B cell (primary cell): ENCODE measurements around the gene EGLN2. TPM values are rescaled to one million over a fixed set of nuclear protein-coding genes. Genes with fewer than 3 reads are reported as not detected.
A peak's percentile ranks its signal among the peaks of the same experiment; 100 is the strongest.

Experiments
- ATAC-seq: fragments of 200-7000 bp; cut with Tn5 transposase; one replicate; pipeline ENCODE4 v1.10.0; 2021; ENCODE audit warnings: low read depth, mild to moderate bottlenecking, moderate number of reproducible peaks, moderate library complexity
- CTCF ChIA-PET: fragments of 350-600 bp; sonication (Branson Sonifier 250); formaldehyde crosslinking; loops from one replicate; lab custom pipeline; 2021; ENCODE audit warnings: antibody characterized with exemption, inconsistent platforms; lab: Charles Lee
- POLR2A ChIA-PET: fragments of 350-600 bp; sonication (Branson Sonifier 250); formaldehyde crosslinking; loops from one replicate; lab custom pipeline; 2021; ENCODE audit warnings: antibody characterized with exemption; lab: Charles Lee
- DNase-seq: peaks from one replicate; pipeline ENCODE4 v3.0.0; 2013
- H2AFZ ChIP-seq: 2 replicates; pipeline ENCODE4 v1.6.1; 2012; ENCODE audit warnings: mild to moderate bottlenecking, low read depth, low read length; ENCODE audit not compliant: insufficient read depth, poor library complexity, severe bottlenecking
- H3K27ac ChIP-seq, 2 donors: 1 replicate in 1 of 2; 2 replicates in 1 of 2; pipeline ENCODE4 v1.5.1; 2012 to 2013; ENCODE audit warnings: low read length in 2 of 2, mild to moderate bottlenecking in 2 of 2, moderate library complexity in 1 of 2
- H3K27me3 ChIP-seq, 4 experiments: fragments of 200-600 bp in 1 of 4; sonication (generic) in 1 of 4; replicated peaks in 1 of 4; 1 replicate in 2 of 4; 2 replicates in 2 of 4; pipeline versions ENCODE4 v1.6.1 to v1.7.0; 2013 to 2016; ENCODE audit warnings: low read length in 3 of 4, mild to moderate bottlenecking in 2 of 4, mixed read lengths in 1 of 4, moderate library complexity in 1 of 4; ENCODE audit not compliant: insufficient read depth in 4 of 4, control insufficient read depth in 3 of 4; ENCODE audit errors: control extremely low read depth in 1 of 4
- H3K36me3 ChIP-seq, 2 experiments: replicated peaks in 1 of 2; 1 replicate in 1 of 2; 2 replicates in 1 of 2; pipeline versions ENCODE4 v1.6.1 to v1.7.1; 2013; ENCODE audit warnings: low read length in 1 of 2; ENCODE audit not compliant: insufficient read depth in 2 of 2, control insufficient read depth in 1 of 2; ENCODE audit errors: control extremely low read depth in 1 of 2, extremely low read depth in 1 of 2
- H3K4me1 ChIP-seq, 2 donors: fragments of 200-600 bp in 1 of 2; sonication (generic) in 1 of 2; 1 replicate in 1 of 2; 2 replicates in 1 of 2; pipeline versions ENCODE4 v1.5.1 to v1.6.1; 2013 to 2017; ENCODE audit warnings: low read length in 2 of 2; ENCODE audit not compliant: control insufficient read depth in 2 of 2, insufficient read depth in 2 of 2
- H3K4me2 ChIP-seq: replicated peaks from 2 replicates; pipeline ENCODE3; 2012; ENCODE audit warnings: mild to moderate bottlenecking, low read depth, low read length; ENCODE audit not compliant: poor library complexity, severe bottlenecking
- H3K4me3 ChIP-seq, 5 experiments: fragments of 200-600 bp in 1 of 5; sonication (generic) in 1 of 5; 1 replicate in 3 of 5; 2 replicates in 2 of 5; pipeline versions ENCODE4 v1.5.1 to v1.7.0; 2011 to 2016; ENCODE audit warnings: low read length in 4 of 5, mild to moderate bottlenecking in 4 of 5, low read depth in 2 of 5, control low read depth in 1 of 5, moderate library complexity in 1 of 5; ENCODE audit not compliant: insufficient read depth in 1 of 5; ENCODE audit errors: control extremely low read depth in 1 of 5, extremely low read depth in 1 of 5
- H3K79me2 ChIP-seq: fragments of 200-600 bp; sonication (generic); one replicate; pipeline ENCODE4 v1.6.0; 2016; ENCODE audit warnings: low read length; ENCODE audit not compliant: control insufficient read depth, insufficient read depth
- H3K9ac ChIP-seq: fragments of 200-600 bp; sonication (generic); 2 replicates; pipeline ENCODE4 v1.6.1; 2017; ENCODE audit warnings: mild to moderate bottlenecking, low read length, moderate library complexity
- H3K9me3 ChIP-seq, 3 donors: one replicate each; pipeline versions ENCODE4 v1.6.1 to v1.7.1; 2013; ENCODE audit warnings: low read length in 2 of 3; ENCODE audit not compliant: control insufficient read depth in 2 of 3, insufficient read depth in 1 of 3; ENCODE audit errors: control extremely low read depth in 1 of 3
- H4K20me1 ChIP-seq: 2 replicates; pipeline ENCODE4 v1.6.0; 2012; ENCODE audit warnings: mild to moderate bottlenecking, low read length; ENCODE audit not compliant: insufficient read depth, control insufficient read depth, poor library complexity, severe bottlenecking
- H3K27ac Mint-ChIP-seq: one replicate; pipeline ENCODE4 v1.8.0; 2021; ENCODE audit warnings: mixed read lengths
- H3K27me3 Mint-ChIP-seq: one replicate; pipeline ENCODE4 v1.8.0; 2021; ENCODE audit warnings: mixed read lengths
- H3K4me1 Mint-ChIP-seq: one replicate; pipeline ENCODE4 v1.8.0; 2021; ENCODE audit warnings: mixed read lengths
- H3K4me3 Mint-ChIP-seq: one replicate; pipeline ENCODE4 v1.8.0; 2021; ENCODE audit warnings: mixed read lengths
- H3K9me3 Mint-ChIP-seq: one replicate; pipeline ENCODE4 v1.8.0; 2022; ENCODE audit warnings: mixed read lengths; ENCODE audit not compliant: insufficient read depth
- EZH2 ChIP-seq: IDR thresholded peaks from 2 replicates; pipeline ENCODE4 v1.6.1; 2012; ENCODE audit warnings: borderline replicate concordance, low read depth, mild to moderate bottlenecking, moderate library complexity, low read length; ENCODE audit not compliant: insufficient read depth, poor library complexity, severe bottlenecking
- WGBS: methylation state at CpG from one replicate; pipeline ENCODE4 v1.1.5; 2013; ENCODE audit warnings: missing lambda C conversion rate; ENCODE audit not compliant: insufficient coverage; 5-methylcytosine and 5-hydroxymethylcytosine counted together
- intact Hi-C: fragments of 100-400 bp; cut with micrococcal nuclease; formaldehyde crosslinking; loops from one replicate; pipeline ENCODE4 v1.10.0; 2022
- polyA plus RNA-seq: library from polyadenylated mRNA; depleted of rRNA; stranded (reverse); fragments of >200 nt; gene quantifications from 2 replicates; pipeline ENCODE4 v1.2.3, GENCODE V29; 2012
- total RNA-seq, 2 donors: library from RNA; stranded (reverse); fragments of 120-200 nt in 1 of 2; gene quantifications; 1 replicate in 1 of 2; 2 replicates in 1 of 2; pipeline versions ENCODE4 v1.2.3 to v1.2.4, GENCODE V29; 2013 to 2022
- TF ChIP-seq, protein P1 (sequence below): fragments of 200-600 bp; IDR thresholded peaks from one replicate; pipeline ENCODE4 v1.8.0; 2022; ENCODE audit warnings: antibody characterized with exemption, mild to moderate bottlenecking

Gene EGLN2
- total and polyA plus RNA-seq, 2 donors (not counting 1 experiment from before 2014, with no cell fraction given): 130 to 178 TPM

GRCh38 chr19:40776932-40777644 lies 21.9 kb upstream of the EGLN2 start:
- Histone ChIP-seq H3K4me2 (peak overlapping the region; percentile 89), H4K20me1 (peaks cover 25% of the 10 kb centered on the region), H3K27me3 (no peaks in the 10 kb centered on the region), H3K4me1 (peaks cover 50 to 66% of the 10 kb centered on the region in 2 donors), H3K9ac (peak overlapping the region; percentile 95), H3K36me3 (peaks cover 0 to 13% of the 10 kb centered on the region in 2 experiments), H3K9me3 (peaks cover 0 to 5% (median 0%) of the 10 kb centered on the region in 3 donors), H3K27ac (peak overlapping the region; percentile 97 to 99), H3K4me3 (peak overlapping the region; percentile 67 to 100 (median 87)), H3K79me2 (peaks cover 38% of the 10 kb centered on the region), H2AFZ (no peak overlapping the region)
- H3K27me3 Mint-ChIP-seq: no peaks in the 10 kb centered on the region
- peak overlapping the region; percentile 99 for H3K27ac Mint-ChIP-seq
- TF ChIP-seq, protein P1, sequence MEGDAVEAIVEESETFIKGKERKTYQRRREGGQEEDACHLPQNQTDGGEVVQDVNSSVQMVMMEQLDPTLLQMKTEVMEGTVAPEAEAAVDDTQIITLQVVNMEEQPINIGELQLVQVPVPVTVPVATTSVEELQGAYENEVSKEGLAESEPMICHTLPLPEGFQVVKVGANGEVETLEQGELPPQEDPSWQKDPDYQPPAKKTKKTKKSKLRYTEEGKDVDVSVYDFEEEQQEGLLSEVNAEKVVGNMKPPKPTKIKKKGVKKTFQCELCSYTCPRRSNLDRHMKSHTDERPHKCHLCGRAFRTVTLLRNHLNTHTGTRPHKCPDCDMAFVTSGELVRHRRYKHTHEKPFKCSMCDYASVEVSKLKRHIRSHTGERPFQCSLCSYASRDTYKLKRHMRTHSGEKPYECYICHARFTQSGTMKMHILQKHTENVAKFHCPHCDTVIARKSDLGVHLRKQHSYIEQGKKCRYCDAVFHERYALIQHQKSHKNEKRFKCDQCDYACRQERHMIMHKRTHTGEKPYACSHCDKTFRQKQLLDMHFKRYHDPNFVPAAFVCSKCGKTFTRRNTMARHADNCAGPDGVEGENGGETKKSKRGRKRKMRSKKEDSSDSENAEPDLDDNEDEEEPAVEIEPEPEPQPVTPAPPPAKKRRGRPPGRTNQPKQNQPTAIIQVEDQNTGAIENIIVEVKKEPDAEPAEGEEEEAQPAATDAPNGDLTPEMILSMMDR: no peak
- TF ChIP-seq EZH2: no peak
- DNase-seq (peak; percentile 97), ATAC-seq (peak; percentile 61)
- peaks cover 63% of the 10 kb centered on the region for H3K4me1 Mint-ChIP-seq
- intact Hi-C loops: loop anchor here (1.0 to 5.0 kb wide), 6 partner anchors 23 to 1365 kb away; partner anchors contain the start of genes ACTMAP, COQ8B, PLEKHG2 and SERTAD3
- CTCF ChIA-PET: interaction anchor here (0.9 to 5.2 kb wide), 14 partner anchors 9 to 486 kb away, joined by 3 to 48 read pairs (median 7); partner anchors contain the start of genes ACTMAP, COQ8B, EGLN2 and ITPKC
- H3K4me3 Mint-ChIP-seq: peak overlapping the region; percentile 99
- POLR2A ChIA-PET: interaction anchor here (0.6 to 4.6 kb wide), 22 partner anchors 10 to 1637 kb away, joined by 3 to 99 read pairs (median 6); partner anchors contain the start of genes ACTMAP, COQ8B, EGLN2 and HNRNPUL1
- no peaks in the 10 kb centered on the region for H3K9me3 Mint-ChIP-seq
- WGBS: 4% methylated on average over 13 of the region's 13 CpGs

GRCh38 chr19:40777645-40777936 lies 21.4 kb upstream of the EGLN2 start:
- H4K20me1 ChIP-seq: peaks cover 25% of the 10 kb centered on the region
- peak overlapping the region; percentile 97 to 99 for H3K27ac ChIP-seq
- H3K4me1 ChIP-seq: peaks cover 50 to 66% of the 10 kb centered on the region in 2 donors
- H3K79me2 ChIP-seq: peaks cover 39% of the 10 kb centered on the region
- DNase-seq (no peak), ATAC-seq (no peak)
- H3K4me3 ChIP-seq: peak overlapping the region; percentile 67 to 100 (median 87)
- no peaks in the 10 kb centered on the region for H3K9me3 Mint-ChIP-seq
- no peak overlapping the region for H2AFZ ChIP-seq
- ChIA-PET POLR2A (interaction anchor here (0.5 to 4.6 kb wide), 25 partner anchors 10 to 1359 kb away, joined by 3 to 99 read pairs (median 5); partner anchors contain the start of genes ACTMAP, B9D2, COQ8B and EGLN2), CTCF (interaction anchor here (0.7 to 5.2 kb wide), 15 partner anchors 9 to 485 kb away, joined by 3 to 48 read pairs (median 6); partner anchors contain the start of genes ACTMAP, COQ8B, EGLN2 and ITPKC)
- H3K27me3 Mint-ChIP-seq: no peaks in the 10 kb centered on the region
- peaks cover 0 to 18% of the 10 kb centered on the region in 2 experiments for H3K36me3 ChIP-seq
- TF ChIP-seq, protein P1: no peak
- no peak for TF ChIP-seq EZH2
- peak overlapping the region; percentile 95 for H3K9ac ChIP-seq
- intact Hi-C loops: loop anchor here (1.0 to 5.0 kb wide), 5 partner anchors 27 to 1365 kb away; partner anchors contain the start of genes ACTMAP, COQ8B, PLEKHG2 and SERTAD3
- 0% methylated on average over 6 of the region's 10 CpGs for WGBS
- H3K27me3 ChIP-seq: no peaks in the 10 kb centered on the region
- H3K4me2 ChIP-seq: peak overlapping the region; percentile 89
- H3K4me3 Mint-ChIP-seq: peak overlapping the region; percentile 99
- H3K4me1 Mint-ChIP-seq: peaks cover 64% of the 10 kb centered on the region
- H3K9me3 ChIP-seq: peaks cover 0 to 5% (median 0%) of the 10 kb centered on the region in 3 donors
- H3K27ac Mint-ChIP-seq: peak overlapping the region; percentile 99
